ENCODE data around the gene SELE. TPM values are rescaled to one million over a fixed set of nuclear protein-coding genes. Genes with fewer than 3 reads are reported as not detected.
"Not testable (repeated sequence)": the region's sequence is repeated elsewhere in the genome, so short reads cannot be mapped to it uniquely, and the experiment has no call there.

The SELE gene
- total RNA-seq, 6 experiments from 2014 or later: not detected

DNA sequence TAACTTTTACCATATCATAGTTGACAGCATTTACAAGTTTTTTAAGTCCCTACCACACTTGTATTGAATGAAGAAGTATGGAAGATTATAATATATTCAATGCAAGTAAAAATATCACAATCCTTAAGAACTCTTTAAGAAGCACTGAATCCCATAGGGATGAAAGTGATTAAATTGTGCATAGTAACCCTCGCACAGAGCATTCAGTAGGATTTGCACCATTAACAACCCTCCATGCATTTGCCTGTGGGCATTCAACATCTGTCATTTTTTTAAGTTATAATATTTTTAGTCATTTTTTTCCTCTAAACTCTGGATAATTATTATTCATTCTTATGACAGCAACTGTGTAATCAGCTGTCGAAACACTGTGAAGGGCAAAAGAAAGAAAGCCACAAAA lies 10.1 kb downstream of the SELE start:
- no peak for TF ChIP-seq CTCF (IDR thresholded peaks at IDR 0.05)
- Mint-ChIP-seq H3K9me3 (no peaks in the 10 kb centered on the region), H3K36me3 (ENCODE audit: low read depth) (no peaks in the 10 kb centered on the region), H3K27me3 (ENCODE audit: insufficient read depth) (peaks cover 12% of the 10 kb centered on the region), H3K27ac (no peak overlapping the region), H3K4me1 (ENCODE audit: low read depth) (no peaks in the 10 kb centered on the region), H3K4me3 (no peak overlapping the region)
- DNase-seq: no peak

- no peak overlapping the region for H3K27ac Mint-ChIP-seq
- no peak overlapping the region for H3K4me3 Mint-ChIP-seq
- no peaks in the 10 kb centered on the region for H3K9me3 Mint-ChIP-seq
- TF ChIP-seq CTCF (IDR thresholded peaks at IDR 0.05): no peak
- DNase-seq: no peak
- H3K4me1 Mint-ChIP-seq (ENCODE audit: low read depth): no peaks in the 10 kb centered on the region
- no peaks in the 10 kb centered on the region for H3K36me3 Mint-ChIP-seq (ENCODE audit: low read depth)
- H3K27me3 Mint-ChIP-seq (ENCODE audit: insufficient read depth): peaks cover 9% of the 10 kb centered on the region
Measured at GRCh38 chr1:169722779-169723178, 11.1 kb downstream of the SELE start.

DNA sequence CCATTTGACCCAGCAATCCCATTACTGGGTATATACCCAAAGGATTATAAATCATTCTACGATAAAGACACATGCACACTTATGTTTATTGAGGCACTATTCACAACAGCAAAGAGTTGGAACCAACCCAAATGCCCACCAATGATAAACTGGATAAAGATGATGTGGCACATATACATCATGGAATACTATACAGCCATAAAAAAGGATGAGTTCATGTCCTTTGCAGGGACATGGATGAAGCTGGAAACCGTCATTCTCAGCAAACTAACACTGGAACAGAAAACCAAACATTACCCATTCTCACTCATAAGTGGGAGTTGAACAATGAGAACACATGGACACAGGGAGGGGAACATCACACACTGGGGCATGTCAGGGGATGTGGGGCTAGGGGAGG lies 18.8 kb downstream of the SELE start:
- H3K27me3 Mint-ChIP-seq (ENCODE audit: insufficient read depth); H3K36me3 Mint-ChIP-seq (ENCODE audit: low read depth); H3K4me1 Mint-ChIP-seq (ENCODE audit: low read depth); H3K27ac Mint-ChIP-seq; DNase-seq; H3K4me3 Mint-ChIP-seq; H3K9me3 Mint-ChIP-seq: not testable (repeated sequence)

DNA sequence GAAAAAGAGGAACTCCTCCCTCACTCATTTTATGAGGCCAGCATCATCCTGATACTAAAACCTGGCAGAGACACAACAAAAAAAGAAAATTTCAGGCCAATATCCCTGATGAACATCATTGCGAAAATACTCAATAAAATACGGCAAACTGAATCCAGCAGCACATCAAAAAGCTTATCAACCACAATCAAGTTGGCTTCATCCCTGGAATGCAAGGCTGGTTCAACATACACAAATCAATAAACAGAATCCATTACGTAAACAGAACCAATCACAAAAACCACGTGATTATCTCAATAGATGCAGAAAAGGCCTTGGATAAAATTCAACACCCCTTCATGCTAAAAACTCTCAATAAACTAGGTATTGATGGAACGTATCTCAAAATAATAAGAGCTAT lies 20.8 kb downstream of the SELE start:
- H3K27ac Mint-ChIP-seq; H3K27me3 Mint-ChIP-seq (ENCODE audit: insufficient read depth); H3K9me3 Mint-ChIP-seq; H3K4me1 Mint-ChIP-seq (ENCODE audit: low read depth); DNase-seq; H3K36me3 Mint-ChIP-seq (ENCODE audit: low read depth); H3K4me3 Mint-ChIP-seq: not testable (repeated sequence)

DNA sequence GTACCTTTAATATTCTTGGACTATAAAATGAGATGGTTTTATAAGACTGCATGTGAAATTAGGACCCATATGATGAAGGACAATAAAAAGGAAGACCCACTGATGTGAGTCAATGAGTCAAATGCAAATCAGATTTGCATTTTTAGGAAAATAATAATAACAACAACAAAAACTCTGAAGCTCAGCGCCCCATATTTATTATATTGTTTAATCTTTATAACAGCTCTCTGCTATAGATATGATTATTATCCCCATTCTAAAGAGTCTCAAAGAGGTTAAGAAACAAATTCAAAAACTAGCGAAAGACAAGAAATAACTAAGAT lies 21.6 kb downstream of the SELE start:
- H3K9me3 Mint-ChIP-seq: no peaks in the 10 kb centered on the region
- no peaks in the 10 kb centered on the region for H3K36me3 Mint-ChIP-seq (ENCODE audit: low read depth)
- no peak overlapping the region for H3K4me3 Mint-ChIP-seq
- peak; percentile 65 for TF ChIP-seq CTCF (IDR thresholded peaks at IDR 0.05)
- no peak for DNase-seq
- H3K27me3 Mint-ChIP-seq (ENCODE audit: insufficient read depth): peaks cover 6% of the 10 kb centered on the region; the same call in 1 of the 2 replicates
- H3K27ac Mint-ChIP-seq: no peak overlapping the region
- peaks cover 9% of the 10 kb centered on the region for H3K4me1 Mint-ChIP-seq (ENCODE audit: low read depth)

GRCh38 chr1:169711469-169712308 lies 22.2 kb downstream of the SELE start, which contains the start of gene SELL:
TSS of gene SELL (minus strand) at chr1:169711620. CDS start at chr1:169711498, 122 bp downstream.
- Mint-ChIP-seq H3K9me3 (no peaks in the 10 kb centered on the region), H3K4me3 (peak within 1 kb of the TSS; percentile 87), H3K4me1 (ENCODE audit: low read depth) (peaks cover 9% of the 10 kb centered on the region), H3K27ac (no peak within 1 kb of the TSS), H3K27me3 (ENCODE audit: insufficient read depth) (peaks cover 6% of the 10 kb centered on the region; the same call in 1 of the 2 replicates), H3K36me3 (ENCODE audit: low read depth) (no peaks in the 10 kb centered on the region)
- DNase-seq: peak; percentile 56
- TF ChIP-seq CTCF (IDR thresholded peaks at IDR 0.05): peak; percentile 87

All from HFFc6 (cell line).